GM18519 (cell line): ENCODE data around the gene ATXN7L1.
"Not testable (repeated sequence)": the region's sequence is repeated elsewhere in the genome, so short reads cannot be mapped to it uniquely, and the experiment has no call there.

Source experiments
- ATAC-seq: cut with Tn5 transposase; IDR thresholded peaks from one replicate; pipeline ENCODE4 v1.9.1; 2021; ENCODE audit warnings: mild to moderate bottlenecking, moderate library complexity; ENCODE audit not compliant: unreplicated experiment, low FRiP score

Gene ATXN7L1

GRCh38 chr7:105894131-105894530 lies 17.7 kb upstream of the ATXN7L1 start:
- no peak for ATAC-seq

- ATAC-seq, result no peak
Observed at GRCh38 chr7:105892387-105892786, 16.0 kb upstream of the ATXN7L1 start.

- no peak for ATAC-seq
Observed at GRCh38 chr7:105890290-105890997, 14.0 kb upstream of the ATXN7L1 start.

GRCh38 chr7:105887569-105888189 lies 11.3 kb upstream of the ATXN7L1 start:
- no peak for ATAC-seq

GRCh38 chr7:105886776-105887175 lies 10.4 kb upstream of the ATXN7L1 start:
- ATAC-seq, result no peak

- no peak for ATAC-seq
Observed at GRCh38 chr7:105885387-105886111, 9.2 kb upstream of the ATXN7L1 start.

GRCh38 chr7:105883179-105883578 lies 6.8 kb upstream of the ATXN7L1 start:
- not testable (repeated sequence) for ATAC-seq

- ATAC-seq, result no peak
Observed at GRCh38 chr7:105881439-105881838, 5.0 kb upstream of the ATXN7L1 start.

GRCh38 chr7:105880571-105881330 lies 4.4 kb upstream of the ATXN7L1 start:
- no peak for ATAC-seq

GRCh38 chr7:105879782-105880181 lies 3.4 kb upstream of the ATXN7L1 start:
- no peak for ATAC-seq

- no peak for ATAC-seq
Observed at GRCh38 chr7:105878746-105879605, 2.6 kb upstream of the ATXN7L1 start.

GRCh38 chr7:105877736-105878135 lies 1.3 kb upstream of the ATXN7L1 start:
- ATAC-seq, result no peak

- no peak for ATAC-seq
Observed at GRCh38 chr7:105876964-105877601, 684 bp upstream of the ATXN7L1 start.

GRCh38 chr7:105875505-105875904 lies 894 bp downstream of the ATXN7L1 start:
- ATAC-seq, result no peak

GRCh38 chr7:105874055-105874454 lies 2.3 kb downstream of the ATXN7L1 start:
- no peak for ATAC-seq

GRCh38 chr7:105872491-105872890 lies 3.9 kb downstream of the ATXN7L1 start:
- ATAC-seq, result no peak

- ATAC-seq, result no peak
Observed at GRCh38 chr7:105871142-105871541, 5.3 kb downstream of the ATXN7L1 start.

- no peak for ATAC-seq
Observed at GRCh38 chr7:105866102-105866801, 10.1 kb downstream of the ATXN7L1 start.

- ATAC-seq, result no peak
Observed at GRCh38 chr7:105863876-105864275, 12.5 kb downstream of the ATXN7L1 start.
